HL-60/S4 (cell line): Measurements from ENCODE around the gene TANGO2.

Experiments used
- in situ Hi-C: fragments of 300-500 bp; cut with MboI; formaldehyde crosslinking; loops from 2 replicates; pipeline ENCODE4 v1.14.3; 2022; ENCODE audit warnings: low sequenced_read_pairs

The TANGO2 gene

DNA sequence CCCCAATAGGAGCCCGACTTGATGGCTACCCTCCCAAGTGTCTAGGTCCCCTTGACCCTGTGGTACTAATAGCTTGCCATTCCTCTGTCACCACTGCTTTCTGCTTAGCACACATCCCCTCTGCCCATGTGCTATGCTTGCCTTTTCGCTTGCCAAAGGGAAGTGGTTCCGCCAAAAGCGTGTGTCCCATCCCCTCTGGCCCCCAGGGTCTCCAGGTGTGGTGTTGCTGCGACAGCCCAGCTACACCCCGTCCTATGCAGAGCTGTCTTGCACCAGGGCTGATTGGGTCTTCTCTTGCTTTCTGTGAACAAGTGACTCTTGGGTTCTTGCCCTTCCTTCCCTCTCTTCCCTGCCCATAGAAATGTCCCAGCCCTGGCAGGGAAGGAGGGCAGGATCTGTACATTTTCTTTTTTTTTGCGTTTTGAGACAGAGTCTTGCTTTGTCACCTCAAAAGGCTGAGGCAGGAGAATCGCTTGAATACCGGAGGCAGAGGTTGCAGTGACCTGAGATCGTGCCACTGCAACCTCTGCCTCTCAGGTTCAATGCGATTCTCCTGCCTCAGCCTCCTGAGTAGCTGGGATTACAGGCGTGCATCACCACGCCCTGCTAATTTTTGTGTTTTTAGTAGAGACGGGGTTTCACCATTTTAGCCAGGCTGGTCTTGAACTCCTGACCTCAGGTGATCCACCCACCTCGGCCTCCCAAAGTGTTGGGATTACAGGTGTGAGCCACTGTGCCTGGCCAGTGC lies 3.9 kb downstream of the TANGO2 start:
- in situ Hi-C loops = no loop called here

DNA sequence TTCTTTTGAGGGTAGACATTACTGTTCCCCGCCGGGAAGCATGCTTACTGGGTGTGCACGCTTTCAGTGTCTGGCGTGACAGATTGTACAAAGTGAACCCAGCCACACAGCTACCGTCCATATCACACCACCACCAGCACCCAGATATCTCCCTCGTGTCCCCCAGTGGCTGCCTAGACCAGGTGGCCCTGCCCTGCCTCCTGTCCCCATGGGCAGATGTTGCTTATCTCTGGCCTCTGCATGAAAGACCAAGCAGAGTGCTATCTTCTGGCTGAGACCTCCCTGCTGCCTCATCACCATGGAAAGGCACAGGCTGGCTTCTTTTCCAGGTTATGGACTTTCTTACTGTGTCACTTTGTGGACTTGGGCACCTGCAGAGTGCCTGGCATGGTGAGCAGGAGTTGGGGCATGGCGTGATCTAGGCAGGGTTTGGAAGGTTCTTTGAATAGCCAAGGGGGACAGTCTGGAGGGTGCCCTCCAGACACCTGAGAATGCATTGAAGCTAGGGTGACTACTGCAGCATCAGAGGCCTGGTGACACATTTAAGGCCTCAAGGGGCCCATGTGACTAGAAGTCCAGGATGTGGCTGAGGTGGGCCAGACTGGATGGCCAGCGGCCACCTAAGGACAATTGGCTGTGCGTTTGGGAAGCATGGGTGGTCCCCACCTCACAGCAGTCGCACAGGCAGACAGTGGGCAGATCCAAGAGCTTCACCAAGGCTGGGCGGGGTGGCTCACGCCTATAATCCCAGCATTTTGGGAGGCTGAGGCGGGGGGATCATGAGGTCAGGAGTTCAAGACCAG lies 4.7 kb downstream of the TANGO2 start:
- in situ Hi-C loops = no loop called here

DNA sequence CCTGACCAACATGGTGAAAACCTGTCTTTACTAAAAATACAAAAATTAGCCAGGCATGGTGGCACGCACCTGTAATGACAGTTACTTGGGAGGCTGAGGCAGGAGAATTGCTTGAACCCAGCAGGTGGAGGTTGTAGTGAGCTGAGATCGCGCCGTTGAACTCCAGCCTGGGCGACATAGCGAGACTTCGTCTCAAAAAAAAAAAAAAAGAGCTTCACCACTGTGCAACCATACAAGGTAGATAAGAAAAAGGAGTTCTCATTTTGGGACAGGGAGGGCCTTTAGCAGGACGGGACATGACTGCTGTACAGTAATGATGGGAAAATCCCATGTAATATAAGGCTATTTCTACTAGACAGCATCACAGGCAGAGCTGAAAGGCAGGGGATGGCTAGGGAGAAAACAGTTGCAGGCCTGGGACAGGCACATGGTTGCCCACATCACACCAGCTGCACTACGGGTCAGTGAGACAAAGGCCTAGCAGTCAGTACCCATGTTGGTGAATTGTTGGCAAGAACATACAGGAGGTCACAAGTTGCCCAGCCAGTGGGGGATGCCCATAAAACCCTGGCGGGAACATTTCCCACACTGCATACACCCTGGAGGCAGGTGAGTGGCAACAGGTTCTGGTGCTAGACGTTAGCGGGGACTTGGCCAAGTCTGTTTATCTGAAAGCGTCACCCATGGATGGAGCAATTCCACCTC lies 5.4 kb downstream of the TANGO2 start:
- in situ Hi-C loops = no loop called here

DNA sequence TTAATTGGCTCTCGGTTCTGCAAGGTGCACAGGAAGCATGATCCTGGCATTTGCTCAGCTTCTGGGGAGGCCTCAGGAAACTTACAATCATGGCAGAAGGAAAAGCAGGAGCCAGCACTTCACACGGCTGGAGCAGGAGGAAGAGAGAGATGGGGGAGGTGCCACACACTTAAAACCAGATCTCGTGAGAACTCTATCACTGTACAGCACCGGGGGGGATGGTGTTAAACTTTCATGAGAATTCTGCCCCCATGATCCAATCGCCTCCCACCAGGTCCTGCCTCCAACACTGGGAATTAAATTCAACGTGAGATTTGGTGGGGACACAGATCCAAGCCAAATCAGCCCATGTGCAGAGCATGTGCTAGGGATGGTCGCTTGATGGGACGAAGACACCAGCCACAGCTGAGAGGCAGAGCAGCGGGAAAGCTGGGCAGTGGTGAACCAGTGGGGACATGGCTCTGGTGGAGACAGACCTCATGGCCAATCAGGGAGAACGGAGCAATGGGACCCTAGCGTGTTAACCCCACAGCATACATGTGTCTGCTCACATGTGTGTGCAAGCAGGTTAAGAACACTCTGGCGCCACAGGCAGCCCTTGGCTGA lies 6.2 kb downstream of the TANGO2 start:
- in situ Hi-C loops = no loop called here

DNA sequence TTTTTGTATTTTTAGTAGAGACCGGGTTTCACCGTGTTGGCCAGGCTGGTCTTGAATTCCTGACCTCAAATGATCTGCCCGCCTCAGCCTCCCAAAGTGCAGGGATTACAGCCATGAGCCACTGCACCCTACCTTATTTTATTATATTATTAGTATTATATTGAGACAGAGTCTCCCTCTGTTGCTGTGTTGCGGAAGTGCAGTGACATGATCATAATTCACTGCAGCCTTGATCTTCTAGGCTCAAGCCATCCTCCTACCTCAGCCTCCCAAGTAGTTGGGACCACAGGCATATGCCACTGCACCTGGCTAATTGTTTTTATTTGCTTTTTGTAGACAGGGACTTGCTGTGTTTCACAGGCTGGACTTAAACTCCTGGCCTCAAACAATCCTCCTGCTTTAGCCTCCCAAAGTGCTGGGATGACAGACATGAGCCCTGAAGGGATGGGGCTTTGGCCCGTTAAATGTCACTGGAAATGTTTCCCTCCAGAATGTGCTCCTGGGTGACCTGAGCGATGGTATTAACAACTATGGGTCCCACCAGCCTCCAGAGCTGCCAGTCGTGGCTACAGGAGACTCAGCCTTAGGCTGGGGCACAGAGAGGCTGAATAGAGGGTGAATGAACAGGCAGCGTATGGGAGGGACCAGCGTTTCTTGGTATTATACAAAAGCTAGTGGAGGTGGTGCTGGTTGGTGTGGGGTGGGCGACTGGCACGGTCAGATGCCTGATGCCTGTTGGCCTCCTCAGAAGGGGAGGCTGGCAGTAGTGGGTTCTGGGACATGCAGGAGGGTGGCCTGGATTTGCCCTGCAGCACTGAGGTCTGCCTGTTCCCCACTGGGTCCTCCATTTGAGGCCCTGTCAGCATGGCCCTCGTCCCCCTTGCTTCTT lies 7.3 kb downstream of the TANGO2 start:
- in situ Hi-C loops = no loop called here

DNA sequence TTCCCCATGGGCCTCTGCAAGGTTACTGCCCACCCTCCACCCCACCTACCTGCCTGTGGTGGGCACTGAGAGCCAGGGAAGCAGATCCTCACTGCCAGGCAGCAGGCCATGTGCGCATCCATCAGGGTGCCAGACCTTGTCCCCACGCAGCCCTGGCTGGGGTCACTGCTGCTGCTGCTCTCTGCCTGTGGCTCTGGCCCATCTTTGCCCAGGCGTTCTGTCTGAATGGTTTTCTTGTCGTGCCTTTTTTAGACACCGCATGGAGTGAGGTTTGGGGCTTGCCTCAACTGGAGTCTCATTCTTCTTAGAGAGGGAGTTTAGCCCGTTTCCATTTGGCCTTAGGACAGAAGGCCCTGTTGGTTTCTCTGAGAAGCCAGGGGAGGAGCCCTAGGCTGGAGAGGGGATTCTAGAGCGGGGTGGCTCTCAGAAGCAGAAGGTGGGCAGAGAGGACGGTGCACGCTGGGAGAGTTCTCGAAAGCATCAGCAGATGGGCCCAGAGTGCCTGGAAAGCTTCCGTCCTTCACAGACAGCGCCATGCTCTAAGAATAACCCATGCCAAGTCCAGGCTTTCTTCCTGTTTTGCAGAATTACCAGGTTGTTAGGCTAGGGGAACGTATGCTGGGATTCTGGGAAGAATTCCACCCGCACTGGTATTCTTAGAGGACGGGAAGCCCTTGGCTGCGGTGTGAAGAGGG lies 8.1 kb downstream of the TANGO2 start:
- in situ Hi-C loops = no loop called here

DNA sequence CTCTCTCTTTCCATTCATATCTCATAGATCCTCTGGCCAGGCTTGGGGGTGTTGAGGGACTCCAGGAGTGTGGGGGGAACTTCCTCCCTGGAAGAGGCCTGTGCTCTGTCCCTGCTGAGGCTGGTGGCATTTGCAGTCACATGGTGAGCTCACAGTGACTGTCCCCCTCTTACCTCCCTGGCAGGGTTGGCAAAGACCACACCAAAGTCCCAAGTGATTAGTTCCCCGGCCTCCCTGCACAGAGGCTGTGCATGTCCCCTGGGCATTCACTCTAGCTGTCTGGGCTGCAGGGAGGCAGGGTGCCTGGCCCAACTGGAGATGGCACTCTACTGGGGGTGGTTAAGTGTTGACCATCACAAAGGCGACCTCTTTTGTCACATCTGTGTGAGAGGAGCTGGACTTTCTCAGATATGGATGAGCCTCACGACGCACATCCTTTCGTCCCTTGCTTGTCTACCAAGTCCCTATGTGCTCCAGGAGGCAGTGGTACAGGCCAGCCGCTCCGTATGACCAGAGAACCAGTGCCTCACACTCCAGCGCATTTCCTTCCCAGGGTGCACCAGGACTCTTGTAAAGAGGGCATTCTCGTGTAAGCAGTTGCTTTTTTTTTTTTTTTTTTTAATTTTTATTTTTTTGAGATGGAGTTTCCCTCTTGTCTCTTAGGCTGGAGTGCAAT lies 8.8 kb downstream of the TANGO2 start:
- in situ Hi-C loops = no loop called here

DNA sequence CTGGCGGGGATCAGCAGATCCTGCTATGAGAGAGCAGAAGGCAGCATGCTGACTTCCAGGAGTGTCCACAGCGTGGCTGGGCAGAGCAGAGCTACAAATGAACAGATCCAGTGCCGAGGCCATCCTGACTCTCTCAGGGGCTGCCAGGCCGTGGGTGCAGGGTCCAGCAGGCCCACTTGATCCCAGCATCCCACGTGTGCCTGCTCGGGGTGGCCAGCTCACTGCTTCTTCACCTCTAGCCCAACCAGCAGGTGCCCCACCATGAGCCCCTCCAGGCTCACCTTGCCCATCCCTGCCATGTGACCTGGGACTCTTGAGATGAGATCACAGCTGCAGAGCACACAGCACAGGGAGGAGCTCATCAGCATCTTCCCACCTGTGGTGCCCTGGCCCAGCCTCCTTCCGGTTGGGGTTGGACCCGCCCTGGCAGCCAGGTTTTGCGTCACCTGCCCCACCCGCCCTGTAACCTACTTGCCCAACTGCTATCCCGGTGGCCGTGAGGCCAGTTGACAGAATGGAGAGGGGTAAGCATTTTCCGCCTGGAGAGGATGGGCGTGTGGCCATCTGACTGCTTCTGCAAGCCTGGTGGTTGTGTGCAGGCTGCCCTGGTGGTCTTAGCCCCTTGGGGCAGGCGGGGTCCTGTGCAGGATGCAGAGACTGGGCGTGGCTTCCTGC lies 11.0 kb downstream of the TANGO2 start:
- in situ Hi-C loops = no loop called here

DNA sequence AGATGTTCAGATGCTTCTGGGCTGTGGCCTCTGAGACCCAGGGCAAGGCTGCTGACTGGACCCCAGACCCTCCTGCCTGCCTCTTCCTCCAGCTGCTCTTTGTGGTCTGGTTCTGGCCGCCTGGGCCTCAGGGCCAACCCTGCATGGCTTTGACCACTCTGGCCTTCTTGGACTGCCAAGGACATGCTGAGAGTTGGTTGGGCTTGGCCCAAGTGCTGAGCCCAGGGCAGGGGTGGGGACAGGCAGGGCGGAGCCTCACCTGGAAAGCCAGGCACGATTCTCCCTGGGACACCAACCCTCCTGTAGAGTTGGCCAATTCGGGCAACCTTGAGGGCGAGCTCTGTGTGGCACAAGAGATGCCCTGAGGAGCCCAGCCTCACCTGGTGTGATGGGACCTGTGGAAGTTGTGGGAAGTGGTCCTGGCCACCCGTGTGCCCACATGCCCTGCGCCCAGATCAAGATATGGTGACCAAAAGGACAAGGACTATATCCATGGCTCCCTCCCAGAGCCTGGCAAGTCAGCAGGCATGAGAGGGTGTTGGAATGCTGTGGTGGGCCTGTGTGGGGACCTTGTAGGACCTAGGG lies 11.6 kb downstream of the TANGO2 start:
- in situ Hi-C loops = no loop called here

DNA sequence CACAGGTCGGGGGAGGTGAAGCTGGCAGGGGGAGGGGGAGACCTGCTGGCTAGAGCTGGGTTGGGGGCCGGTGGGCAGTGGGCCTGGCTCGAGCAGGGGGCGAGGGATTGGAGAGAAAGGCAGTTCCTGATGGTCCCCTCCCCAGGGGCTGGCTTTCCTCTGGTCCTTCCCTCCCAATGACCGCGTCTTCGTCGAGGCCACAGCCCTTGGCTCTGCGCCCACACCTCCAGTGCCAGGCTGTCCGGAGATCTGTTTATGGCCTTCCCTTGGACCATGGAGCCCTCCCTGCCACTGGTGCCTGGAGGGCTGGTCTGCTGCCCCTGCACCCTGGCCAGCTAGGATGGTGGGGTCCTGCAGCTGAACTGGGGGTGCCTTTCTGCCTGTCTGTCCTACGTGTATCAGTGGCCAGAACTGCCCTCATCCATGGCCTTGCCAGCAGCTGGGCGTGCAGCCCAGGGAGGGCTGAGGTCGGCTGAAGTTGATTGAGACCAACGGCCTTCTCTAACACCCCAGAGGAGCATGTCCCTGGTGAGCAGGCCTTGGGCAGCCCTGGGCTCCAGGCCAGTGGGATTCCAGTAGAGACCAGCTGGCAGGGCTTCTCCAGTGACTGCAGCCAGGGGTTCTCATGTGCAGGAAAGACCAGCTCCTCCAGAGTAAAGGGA lies 12.3 kb downstream of the TANGO2 start:
- in situ Hi-C loops = no loop called here

DNA sequence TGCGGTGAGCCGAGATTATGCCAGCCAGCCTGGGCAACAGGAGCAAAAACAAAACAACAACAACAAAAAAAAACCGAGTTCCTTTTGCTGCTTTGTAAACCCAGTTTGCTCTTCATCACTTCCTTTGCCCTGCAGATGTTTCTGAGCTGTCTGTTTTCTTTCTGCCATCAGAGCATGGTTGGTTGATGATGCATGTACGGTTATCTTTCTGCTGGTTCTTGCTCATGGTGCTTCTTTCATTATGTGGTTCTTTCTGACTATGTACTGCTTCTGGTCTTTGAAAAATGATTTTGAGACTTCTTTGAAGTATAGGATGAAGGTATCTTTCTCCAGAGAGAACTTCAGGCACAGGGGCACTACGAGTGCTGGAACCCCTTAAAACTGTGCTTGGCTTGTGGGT lies 13.2 kb downstream of the TANGO2 start:
- in situ Hi-C loops = no loop called here

DNA sequence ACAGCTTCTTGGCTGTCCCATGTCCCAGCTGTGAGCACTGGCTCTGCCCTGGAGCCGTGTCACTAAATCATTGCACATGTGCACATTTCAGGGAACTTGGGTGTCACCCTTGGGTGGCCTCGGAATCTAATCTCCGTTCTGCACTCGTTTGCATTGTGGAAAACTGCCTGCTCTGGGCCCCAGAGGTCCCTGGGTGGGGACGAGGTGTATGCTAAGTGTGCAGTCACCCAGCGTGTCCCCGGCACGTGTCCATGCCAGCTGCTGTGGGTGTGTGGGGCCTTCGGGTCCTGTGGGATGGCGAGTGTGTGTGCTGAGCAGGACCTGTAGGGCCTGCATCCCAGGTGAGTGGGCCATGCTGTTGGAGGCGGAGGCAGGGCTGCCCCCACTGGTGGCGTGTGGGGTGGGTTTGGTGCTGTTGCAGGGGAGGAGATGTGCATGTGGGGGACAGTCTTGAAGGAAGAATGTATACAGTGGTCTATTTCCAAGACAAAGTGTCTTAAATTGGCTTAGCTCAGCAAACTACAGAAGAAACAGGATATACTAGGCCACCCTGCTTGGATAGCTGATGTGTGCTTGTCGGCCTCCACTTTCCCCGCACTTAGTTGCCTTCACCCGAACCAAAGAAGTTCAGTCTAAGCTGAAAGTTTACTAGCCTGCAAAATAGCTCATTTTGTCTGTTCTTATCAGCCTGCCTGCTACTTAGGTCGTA lies 14.6 kb downstream of the TANGO2 start:
- in situ Hi-C loops = no loop called here

DNA sequence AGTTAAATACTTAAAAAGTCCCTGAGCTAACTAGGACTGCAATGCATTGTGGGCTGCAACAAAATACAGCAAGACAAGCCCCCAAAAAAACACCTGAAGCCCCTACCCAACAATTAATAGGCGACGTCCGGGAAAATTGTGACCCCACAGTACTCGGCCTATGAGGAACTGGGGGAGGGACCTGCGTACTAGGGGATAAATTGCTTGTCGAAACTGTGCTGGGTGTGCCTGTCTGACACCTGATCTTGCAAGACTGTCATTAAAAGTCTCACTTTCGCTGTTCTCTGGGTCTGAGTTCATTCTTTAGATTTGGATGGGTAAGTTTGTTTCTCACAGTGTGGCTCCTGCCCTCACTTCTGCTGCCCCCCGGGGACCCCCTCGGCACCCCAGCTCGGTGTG lies 15.2 kb downstream of the TANGO2 start:
- in situ Hi-C loops = no loop called here

DNA sequence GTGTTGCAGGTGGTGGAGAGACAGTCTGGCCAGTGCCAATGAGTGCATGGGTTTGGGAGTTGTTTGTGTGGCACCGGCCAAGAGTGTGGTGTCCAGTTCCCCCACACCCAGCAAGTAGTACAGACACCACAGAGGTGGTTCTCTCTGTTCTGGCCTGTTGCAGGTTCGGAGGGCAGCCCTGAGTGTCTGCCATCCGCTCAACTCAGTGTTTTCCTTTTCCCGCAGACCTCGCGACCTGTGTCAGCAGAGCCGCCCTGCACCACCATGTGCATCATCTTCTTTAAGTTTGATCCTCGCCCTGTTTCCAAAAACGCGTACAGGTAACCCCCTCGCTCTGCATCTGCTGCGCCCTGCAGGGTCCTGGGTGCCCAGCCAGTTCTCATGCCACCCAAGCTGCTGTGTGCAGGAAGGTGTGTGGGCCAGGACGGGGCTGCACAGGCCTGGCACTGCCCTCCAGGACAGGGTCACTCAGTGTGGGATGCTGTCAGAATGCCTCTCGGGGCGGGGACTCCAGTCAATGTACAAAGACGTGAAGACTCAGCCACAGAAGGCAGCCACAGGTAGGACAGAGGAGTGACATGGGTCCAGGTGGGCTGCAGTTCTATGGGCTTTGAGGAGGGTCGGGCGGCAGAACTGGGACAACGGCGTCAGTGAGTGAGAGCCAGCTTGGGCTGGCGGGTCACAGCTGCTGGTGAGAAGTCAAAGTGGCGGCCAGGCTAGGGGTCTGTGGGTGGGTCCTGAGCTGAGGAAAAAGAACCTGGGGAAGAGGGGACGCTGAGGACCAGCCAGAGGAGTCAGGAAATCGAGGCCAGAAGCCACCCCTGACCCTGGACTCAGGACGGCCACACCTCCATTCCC lies 15.9 kb downstream of the TANGO2 start:
- in situ Hi-C loops = no loop called here

DNA sequence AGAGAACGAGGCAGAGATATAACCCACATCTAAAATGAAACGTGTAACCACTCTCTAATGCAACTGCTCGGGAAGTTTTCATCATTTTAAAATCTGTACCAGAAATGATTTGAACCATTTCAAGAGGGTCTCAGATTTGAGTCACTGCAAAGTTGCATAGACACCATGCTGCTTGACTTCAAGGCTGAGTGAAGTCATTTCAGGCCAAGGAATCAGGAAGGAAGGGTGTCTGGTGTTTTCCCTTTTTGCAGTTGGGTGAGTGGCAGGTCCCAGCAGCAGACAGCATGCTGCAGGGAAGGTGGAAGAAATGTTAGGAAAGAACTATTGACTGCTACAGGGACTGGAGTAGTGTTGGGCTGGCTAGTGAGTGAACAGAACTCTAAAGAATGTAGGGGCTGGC lies 16.5 kb downstream of the TANGO2 start:
- in situ Hi-C loops = no loop called here

DNA sequence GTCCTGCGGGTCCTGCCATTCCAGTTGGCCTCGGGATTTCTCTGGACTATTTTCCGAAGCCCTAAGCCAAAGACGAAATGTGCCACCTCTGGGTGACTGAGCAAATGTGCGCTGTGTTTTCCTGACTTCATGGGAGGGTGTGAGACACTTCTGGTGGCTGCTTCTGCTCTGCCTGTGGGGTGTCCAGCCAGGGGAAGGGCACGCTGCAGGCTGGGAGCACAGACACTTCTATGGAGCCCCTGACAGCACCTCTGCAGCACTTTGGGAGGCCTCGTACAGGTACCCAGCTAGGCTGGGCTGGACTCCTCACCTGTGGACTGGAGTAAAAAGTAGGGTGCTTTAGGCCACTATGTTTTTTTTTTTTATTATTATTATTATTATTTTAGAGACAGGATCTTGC lies 17.7 kb downstream of the TANGO2 start:
- in situ Hi-C loops = no loop called here
